Measurements from ENCODE around the gene PFKP.

The PFKP gene
- total RNA-seq, result 92.3 to 94.7 reads per million in 2 donors

DNA sequence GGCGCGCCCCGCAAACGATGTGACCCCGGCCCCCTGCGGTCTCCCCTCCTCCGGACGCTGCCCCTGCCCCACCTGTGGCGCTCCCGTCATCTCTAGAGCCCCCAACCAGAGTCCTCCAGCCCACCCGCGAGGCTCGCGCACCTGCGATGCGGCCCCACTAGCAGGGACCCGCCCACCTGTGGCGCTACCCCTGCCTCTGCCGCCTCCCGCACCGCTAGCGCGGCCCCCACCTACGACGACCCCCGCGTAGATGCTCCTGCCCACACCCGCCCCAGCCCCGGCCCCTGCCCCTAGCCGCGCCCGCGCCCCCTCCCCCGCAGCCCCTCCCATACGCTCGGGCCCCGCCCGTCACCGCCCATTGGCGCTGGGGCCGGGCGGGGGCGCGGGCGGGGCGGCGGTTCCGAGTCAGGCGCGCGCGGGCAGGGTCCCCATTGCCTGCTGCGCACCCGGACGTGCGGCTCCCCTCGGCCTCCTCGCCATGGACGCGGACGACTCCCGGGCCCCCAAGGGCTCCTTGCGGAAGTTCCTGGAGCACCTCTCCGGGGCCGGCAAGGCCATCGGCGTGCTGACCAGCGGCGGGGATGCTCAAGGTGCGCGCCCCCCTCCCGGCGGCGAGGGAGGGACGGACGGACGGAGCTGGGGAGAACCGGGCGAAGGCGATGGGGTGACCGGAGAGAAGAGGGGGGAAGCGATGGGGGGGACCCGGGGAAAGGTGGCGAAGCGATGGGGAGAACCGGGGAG, at the start of gene PFKP:
Gene PFKP (plus strand): TSS at position 431 of the 741 bp plus-strand sequence. CDS start 48 bp downstream, at position 479.
- DNase-seq, result peak; percentile 16 to 68 (median 50)

GRCh38 chr10:3018247-3018646, 49.1 kb upstream of the PFKP start:
- no peak for DNase-seq

DNA sequence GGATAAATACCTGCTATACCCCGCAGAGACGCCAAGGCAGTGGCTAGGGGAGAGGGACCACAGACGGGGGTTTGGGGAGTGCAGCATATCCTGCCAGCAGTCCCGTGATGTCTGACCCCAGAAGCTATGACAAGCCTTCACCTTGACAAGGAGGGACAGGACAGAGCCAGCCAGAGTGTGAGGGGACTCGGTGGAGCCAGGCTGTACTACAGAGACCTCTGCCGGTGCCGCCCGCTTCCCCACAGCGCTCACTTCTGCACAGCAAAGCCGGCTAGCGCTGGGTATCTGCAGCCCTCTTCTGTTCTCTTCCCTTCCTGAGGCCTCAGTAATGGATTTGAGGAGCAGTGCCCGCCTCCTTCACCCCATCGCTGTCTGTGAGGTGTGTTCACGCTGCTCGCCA, 47.0 kb upstream of the PFKP start:
- no peak for DNase-seq

DNA sequence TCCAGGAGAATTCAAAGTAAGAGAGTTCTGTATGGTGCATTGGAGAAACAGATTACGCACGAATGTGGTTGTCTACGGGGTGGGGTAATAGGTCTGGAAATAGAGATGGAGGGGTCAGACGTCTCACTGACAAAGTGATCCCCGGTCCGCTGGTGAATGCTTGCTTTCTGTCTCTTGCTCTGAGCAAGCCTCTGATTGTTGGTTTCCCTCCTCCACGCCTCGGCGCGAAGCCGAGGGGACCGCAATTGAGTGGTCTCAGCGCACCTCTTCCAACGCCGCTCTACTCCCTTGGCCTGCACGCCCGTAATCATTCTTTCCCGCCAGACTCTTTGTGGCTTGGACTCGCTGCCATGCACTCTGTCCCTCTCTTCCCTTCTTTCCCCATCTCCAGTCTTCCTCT, 46.5 kb upstream of the PFKP start:
- DNase-seq, result no peak

- no peak for DNase-seq
Observed at GRCh38 chr10:3022027-3022426, 45.3 kb upstream of the PFKP start.

DNA sequence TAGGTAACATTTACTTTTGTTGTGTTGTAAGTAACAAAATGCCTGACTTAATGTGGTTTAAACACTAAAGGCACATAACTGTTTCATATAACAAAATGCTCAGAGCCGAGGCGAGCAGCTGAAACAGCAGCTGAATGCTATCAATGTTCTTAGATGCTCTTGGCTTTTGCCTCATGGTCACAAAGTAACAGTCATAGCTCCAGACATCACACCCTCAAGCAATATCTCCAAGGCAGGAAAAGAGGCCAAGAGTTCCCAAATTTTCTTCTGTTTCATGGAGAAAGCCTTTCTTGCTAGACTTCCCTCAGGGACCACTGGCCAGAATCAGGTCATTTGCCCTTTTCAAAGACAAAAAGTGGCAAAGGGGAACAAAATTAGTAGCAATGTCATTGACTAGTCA, 43.5 kb upstream of the PFKP start:
- DNase-seq, result no peak

- DNase-seq, result no peak
Observed at GRCh38 chr10:3025026-3025683, 42.2 kb upstream of the PFKP start.

DNA sequence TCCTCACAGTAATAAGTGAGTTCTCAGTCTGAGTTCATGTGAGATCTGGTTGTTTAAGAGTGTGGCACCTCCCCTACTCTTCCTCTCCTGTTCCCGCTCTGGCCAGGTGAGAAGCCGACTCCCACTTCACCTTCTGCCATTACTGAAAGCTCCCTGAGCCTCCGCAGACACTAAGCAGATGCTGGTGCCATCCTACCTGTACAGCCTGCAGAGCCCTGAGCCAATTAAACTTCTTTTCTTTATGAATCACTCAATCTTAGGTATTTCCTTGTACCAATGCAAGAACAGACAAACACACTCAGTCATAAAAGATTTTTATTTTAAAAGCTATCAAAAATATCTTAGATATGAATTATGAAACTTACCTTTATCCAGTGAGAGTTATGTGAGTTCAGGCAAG, 39.5 kb upstream of the PFKP start:
- no peak for DNase-seq

GRCh38 chr10:3028441-3028840, 38.9 kb upstream of the PFKP start:
- no peak for DNase-seq

- DNase-seq, result no peak
Observed at GRCh38 chr10:3030765-3031164, 36.6 kb upstream of the PFKP start.

- DNase-seq, result no peak
Observed at GRCh38 chr10:3031490-3031889, 35.9 kb upstream of the PFKP start.

DNA sequence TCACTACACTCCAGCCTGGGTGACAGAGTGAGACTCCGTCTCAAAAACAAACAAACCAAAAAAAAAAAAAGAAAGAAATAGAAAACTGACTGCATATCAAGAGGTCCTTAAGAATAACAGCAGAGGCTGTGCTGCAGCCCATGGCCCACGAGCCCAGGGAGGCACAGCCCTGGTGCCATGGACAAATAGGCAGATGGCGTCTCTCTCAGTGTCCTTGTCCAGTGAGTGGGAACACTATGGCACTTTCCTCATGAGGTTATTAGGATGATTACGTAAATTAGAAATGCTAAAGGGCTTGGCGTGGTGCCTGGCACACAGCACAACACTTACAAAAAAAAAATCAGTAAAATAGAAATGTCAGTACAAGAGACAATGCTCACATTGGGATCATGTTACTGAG, 33.4 kb upstream of the PFKP start:
- no peak for DNase-seq

DNA sequence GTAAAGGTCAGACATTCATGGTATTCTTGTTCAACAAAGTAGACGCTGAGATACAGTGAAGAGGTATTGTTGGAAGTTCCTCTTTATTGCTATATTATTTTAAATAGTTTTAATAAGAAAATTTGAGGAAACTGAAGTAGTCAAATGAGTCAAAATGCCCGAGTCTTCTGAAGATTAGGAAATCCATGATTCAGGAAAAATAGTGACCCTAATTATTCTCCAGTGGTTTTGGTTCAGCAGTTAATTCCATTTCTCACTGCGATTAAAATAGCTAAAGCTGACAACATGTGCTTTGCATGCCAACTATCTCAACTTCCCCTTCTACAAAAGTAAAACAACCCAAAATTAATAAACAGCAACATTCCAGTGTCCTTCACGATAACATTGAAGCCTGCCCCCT, 32.7 kb upstream of the PFKP start:
- no peak for DNase-seq

DNA sequence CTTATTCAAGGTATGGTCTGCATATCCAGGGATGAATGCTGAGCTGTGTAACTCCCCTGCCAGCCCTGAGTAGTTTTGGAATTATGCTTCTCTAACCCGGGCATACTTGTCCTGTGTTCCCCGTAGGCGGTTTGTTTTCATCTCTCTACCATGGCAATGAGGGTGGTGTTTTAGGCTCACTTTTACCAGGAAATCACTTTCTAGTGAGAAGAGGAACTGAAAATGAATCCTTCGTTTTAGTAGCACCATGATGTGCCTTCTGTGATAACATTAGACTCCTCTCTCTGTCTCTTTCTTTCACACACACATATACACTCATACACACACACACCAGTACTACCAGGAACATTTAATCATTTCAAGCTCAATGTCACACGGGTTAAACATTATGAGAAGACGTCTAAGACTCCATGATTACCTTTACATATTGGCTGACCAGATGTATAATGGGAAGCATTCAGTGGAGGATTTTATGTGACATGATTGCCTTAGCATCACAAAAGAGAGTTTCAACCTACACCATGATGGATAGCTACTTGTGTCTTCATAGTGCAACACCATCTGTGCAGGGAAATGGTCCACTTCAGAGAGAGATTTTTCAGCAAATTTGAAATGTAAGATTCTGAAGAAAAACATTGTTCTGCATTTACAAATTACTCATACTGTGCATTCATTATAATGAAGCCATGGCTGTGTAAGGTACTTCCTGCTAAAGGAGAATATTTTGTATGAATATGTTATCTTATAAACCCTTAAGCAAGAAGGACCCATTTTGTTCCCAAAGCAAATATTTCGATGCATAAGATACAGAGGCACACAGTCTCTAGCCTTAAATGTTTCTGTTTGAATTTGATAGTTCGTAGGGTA, 31.0 kb upstream of the PFKP start:
- DNase-seq, result no peak

DNA sequence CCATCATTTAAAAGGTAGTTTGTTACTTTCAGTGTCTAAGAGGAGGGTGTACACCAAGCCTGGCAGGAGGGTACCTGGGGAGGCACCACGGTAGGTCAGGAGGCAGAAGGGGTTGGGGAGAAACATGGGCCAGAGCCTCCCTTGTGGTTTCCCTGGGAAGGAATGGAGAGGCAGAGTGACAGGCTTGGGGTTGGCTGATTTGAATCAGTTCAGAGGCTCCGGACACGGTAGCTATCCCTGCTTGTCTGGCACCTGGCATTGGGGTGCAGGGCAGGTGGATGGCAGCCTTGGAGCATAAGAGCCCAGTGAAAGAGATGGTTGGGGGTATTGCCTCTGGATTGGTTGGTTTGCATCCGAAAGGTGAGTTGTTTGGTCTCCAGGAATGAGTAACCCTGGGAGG, 30.2 kb upstream of the PFKP start:
- no peak for DNase-seq

DNA sequence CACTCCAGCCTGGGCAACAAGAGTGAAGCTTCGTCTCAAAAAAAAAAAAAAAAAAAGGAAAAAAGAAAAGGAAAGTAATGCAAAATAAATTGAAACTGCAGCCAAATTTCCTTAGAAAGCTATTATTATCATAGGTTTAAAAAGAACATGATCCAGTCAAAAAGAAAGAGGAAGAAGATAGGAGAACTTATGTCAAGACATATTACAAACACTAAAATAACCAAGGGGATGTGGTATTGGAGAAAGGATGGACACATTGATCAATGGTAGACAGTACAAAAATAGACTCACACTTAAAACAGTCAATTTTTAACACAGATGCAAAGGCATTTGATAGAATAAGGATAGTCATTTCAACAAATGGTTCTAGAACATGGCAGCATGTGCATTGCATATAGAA, 27.3 kb upstream of the PFKP start:
- DNase-seq, result no peak

- DNase-seq, result no peak
Observed at GRCh38 chr10:3042589-3042988, 24.8 kb upstream of the PFKP start.

DNA sequence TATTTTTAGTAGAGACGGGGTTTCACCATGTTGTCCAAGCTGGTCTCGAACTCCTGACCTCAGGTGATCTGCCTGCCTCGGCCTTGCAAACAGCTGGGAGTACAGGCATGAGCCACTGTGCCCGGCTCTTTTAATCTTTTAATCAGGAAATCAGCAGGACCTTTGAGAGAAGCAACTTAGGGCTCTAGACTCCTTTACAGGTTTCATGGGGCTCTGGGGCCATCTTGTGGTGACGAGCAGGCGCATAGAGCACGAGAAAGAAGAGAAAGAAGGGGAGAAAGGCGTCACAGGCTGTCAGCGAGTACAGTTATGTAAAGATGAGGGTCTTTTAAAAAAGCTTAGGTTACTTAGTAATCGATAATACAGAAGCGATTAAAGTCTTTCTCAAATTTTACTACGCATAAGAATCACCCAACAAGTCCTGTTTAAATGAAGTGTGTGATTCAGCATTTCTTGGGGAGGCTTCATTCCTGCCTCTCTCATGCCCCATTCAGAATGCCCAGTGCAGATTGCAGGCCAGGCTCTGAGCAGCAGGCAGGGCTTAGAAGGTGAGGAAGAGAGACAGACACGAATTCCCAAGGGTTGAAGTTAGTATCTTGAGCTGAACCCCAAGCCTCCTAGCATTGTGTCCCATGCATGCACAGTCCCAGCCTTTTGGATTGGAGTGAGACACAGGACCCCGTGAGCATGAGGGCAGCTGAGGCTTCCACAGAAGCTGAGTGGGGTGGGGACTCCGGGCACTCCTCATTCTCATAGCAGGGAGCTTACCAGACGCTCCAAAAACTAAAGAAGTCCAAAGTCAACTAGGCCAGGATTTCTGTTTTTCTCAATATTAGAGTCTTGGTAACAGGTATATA, 23.6 kb upstream of the PFKP start:
- DNase-seq, result peak in 3 of 5 experiments; percentile 27 to 54 (median 28)

- no peak for DNase-seq
Observed at GRCh38 chr10:3045471-3046209, 21.7 kb upstream of the PFKP start.

- no peak for DNase-seq
Observed at GRCh38 chr10:3046210-3046779, 21.1 kb upstream of the PFKP start.

- DNase-seq, result no peak
Observed at GRCh38 chr10:3046981-3047547, 20.3 kb upstream of the PFKP start.

All from T-helper 2 cell (primary cell).